ENCODE data around the gene FAM53B. TPM values are rescaled to one million over a fixed set of nuclear protein-coding genes. Genes with fewer than 3 reads are reported as not detected.
A peak's percentile ranks its signal among the peaks of the same experiment; 100 is the strongest.

FAM53B gene
- total RNA-seq, 4 donors from 2014 or later: 60.8 to 84.8 (median 78.8) TPM

GRCh38 chr10:124739119-124739921 lies 4.9 kb downstream of the FAM53B start:
- WGBS, 2 donors: 37 to 42% methylated on average over 13 of the region's 13 CpGs

DNA sequence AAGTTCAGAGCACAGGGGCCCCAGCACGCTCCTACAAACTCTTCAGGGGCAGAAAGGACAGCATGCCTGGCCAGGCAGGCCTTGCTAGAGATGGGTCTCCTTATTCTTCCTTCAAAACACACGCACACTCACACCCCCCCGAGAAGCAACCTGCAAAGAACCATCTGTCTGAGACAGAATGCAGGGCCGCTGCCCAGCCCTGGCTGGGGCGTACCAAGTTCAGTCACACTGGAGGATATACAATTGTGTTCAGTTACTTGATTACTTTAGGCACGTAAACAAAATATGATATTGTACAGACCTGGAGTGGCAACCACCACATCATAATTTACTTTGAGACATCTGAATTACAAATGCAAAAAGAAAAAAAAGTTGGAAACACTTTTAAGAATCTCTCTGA lies 5.7 kb downstream of the FAM53B start:
- H3K9me3 ChIP-seq: no peaks in the 10 kb centered on the region
- peaks cover 3 to 89% (median 86%) of the 10 kb centered on the region in 4 donors for H3K4me1 ChIP-seq
- H3K4me3 ChIP-seq: no peak overlapping the region
- H3K36me3 ChIP-seq: no peaks in the 10 kb centered on the region
- DNase-seq (ENCODE audit: low spot score in 2 of 2): peak in 1 of 2 donors; percentile 5
- no peak for TF ChIP-seq CTCF (IDR thresholded peaks at IDR 0.05)
- no peak for TF ChIP-seq EP300 (IDR thresholded peaks at IDR 0.05)
- TF ChIP-seq POLR2A (IDR thresholded peaks at IDR 0.05): no peak
- no peaks in the 10 kb centered on the region for H3K27me3 ChIP-seq
- WGBS, 2 donors: 46 to 66% methylated on average over 6 of the region's 6 CpGs
- peak overlapping the region; percentile 83 to 98 (median 95) for H3K27ac ChIP-seq

More at GRCh38 chr10:124739119-124739921, 4.9 kb downstream of the FAM53B start:
- Histone ChIP-seq H3K27me3 (no peaks in the 10 kb centered on the region), H3K27ac (peak overlapping the region; percentile 83 to 98 (median 95)), H3K36me3 (no peaks in the 10 kb centered on the region), H3K4me1 (peaks cover 3 to 81% (median 77%) of the 10 kb centered on the region in 4 donors), H3K4me3 (no peak overlapping the region), H3K9me3 (no peaks in the 10 kb centered on the region)
- peak in 1 of 2 donors; percentile 31 for TF ChIP-seq POLR2A (IDR thresholded peaks at IDR 0.05)
- no peak for TF ChIP-seq CTCF (IDR thresholded peaks at IDR 0.05)
- peak in 1 of 2 donors; percentile 70 for TF ChIP-seq EP300 (IDR thresholded peaks at IDR 0.05)
- DNase-seq (ENCODE audit: low spot score in 2 of 2): peak in 1 of 2 donors; percentile 7

GRCh38 chr10:124737708-124738107 lies 6.5 kb downstream of the FAM53B start:
- peak overlapping the region; percentile 83 to 98 (median 95) for H3K27ac ChIP-seq
- WGBS, 2 donors: 44 to 75% methylated on average over 1 to 2 of the region's 2 CpGs
- TF ChIP-seq POLR2A (IDR thresholded peaks at IDR 0.05) (no peak), EP300 (IDR thresholded peaks at IDR 0.05) (no peak), CTCF (IDR thresholded peaks at IDR 0.05) (no peak)
- DNase-seq (ENCODE audit: low spot score in 2 of 2): peak in 1 of 2 donors; percentile 4
- peaks cover 3 to 97% (median 93%) of the 10 kb centered on the region in 4 donors for H3K4me1 ChIP-seq
- no peak overlapping the region for H3K4me3 ChIP-seq
- no peaks in the 10 kb centered on the region for H3K27me3 ChIP-seq
- H3K9me3 ChIP-seq: no peaks in the 10 kb centered on the region
- no peaks in the 10 kb centered on the region for H3K36me3 ChIP-seq

DNA sequence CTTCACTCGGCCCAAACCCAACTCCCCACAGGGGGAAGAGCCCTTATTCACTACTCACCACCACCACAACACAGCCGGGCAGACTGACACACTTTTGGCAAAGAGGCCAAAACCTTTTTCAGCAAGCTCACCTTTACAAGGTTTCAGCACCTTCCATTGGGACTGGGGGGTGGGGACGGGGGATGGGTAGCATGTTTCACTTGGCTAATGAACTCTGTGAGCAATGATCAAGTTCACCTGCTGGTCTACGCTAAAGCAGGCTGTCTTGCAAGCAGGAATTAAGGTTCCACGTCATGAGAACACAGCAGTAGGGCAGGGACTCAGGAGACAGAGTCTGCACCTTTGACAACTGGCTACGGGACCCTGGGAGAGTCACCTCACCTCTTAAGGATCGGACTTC lies 7.0 kb downstream of the FAM53B start:
- peak in 1 of 2 donors; percentile 3 for DNase-seq (ENCODE audit: low spot score in 2 of 2)
- H3K9me3 ChIP-seq: no peaks in the 10 kb centered on the region
- 54 to 61% methylated on average over 5 to 7 of the region's 7 CpGs for WGBS, 2 donors
- no peaks in the 10 kb centered on the region for H3K36me3 ChIP-seq
- TF ChIP-seq CTCF (IDR thresholded peaks at IDR 0.05) (no peak), POLR2A (IDR thresholded peaks at IDR 0.05) (no peak), EP300 (IDR thresholded peaks at IDR 0.05) (no peak)
- H3K4me1 ChIP-seq: peaks cover 3 to 100% (median 97%) of the 10 kb centered on the region in 4 donors
- peak overlapping the region; percentile 83 to 98 (median 95) for H3K27ac ChIP-seq
- no peak overlapping the region for H3K4me3 ChIP-seq
- H3K27me3 ChIP-seq: no peaks in the 10 kb centered on the region

DNA sequence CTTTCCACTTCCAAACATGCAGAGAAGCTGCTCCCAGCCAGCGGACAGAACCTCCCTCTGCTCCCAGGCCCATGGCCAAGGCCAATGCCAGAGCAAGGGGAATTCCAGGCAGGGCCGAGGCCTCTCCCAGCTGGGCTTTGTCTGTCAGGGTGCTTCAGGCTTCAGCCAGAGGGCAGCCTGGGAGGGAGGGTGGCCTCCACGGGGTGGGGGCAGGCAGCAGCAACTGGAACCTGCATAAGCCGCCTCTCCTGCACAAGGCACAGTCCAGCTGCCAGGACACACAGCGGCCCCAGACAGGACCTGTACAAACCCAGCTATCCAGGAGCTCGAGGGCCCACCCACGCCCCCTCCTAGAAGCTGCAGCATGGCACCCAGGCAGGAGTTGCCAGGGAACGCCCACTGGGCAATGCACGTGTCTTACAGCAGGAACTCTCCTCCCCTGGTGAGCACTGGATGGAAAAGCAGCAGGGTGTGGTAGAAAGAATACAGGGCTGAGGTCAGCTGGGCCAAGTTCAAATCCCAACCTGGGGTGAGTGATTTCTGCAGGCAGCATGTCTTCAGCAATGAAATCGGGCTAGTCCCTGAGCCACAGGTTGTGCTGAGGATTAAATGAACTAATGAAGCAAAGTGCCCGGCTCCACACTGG lies 7.6 kb downstream of the FAM53B start:
- 24 to 37% methylated on average over 9 of the region's 11 CpGs for WGBS, 2 donors
- H3K27ac ChIP-seq: peak overlapping the region; percentile 83 to 98 (median 95)
- peak overlapping the region in 2 of 4 donors; percentile 10 to 40 for H3K4me3 ChIP-seq
- H3K27me3 ChIP-seq: no peaks in the 10 kb centered on the region
- no peaks in the 10 kb centered on the region for H3K9me3 ChIP-seq
- no peaks in the 10 kb centered on the region for H3K36me3 ChIP-seq
- peaks cover 3 to 100% (median 96%) of the 10 kb centered on the region in 4 donors for H3K4me1 ChIP-seq
- TF ChIP-seq POLR2A (IDR thresholded peaks at IDR 0.05) (peak in 1 of 2 donors; percentile 49), EP300 (IDR thresholded peaks at IDR 0.05) (peak; percentile 38 to 94), CTCF (IDR thresholded peaks at IDR 0.05) (peak in 1 of 5 experiments; percentile 31)
- peak in 1 of 2 donors; percentile 64 for DNase-seq (ENCODE audit: low spot score in 2 of 2)

Data from tibial nerve (tissue), 4 donors.